Bronchial epithelial cell (primary cell): Measurements from ENCODE around the gene RAB11FIP4. TPM values are rescaled to one million over a fixed set of nuclear protein-coding genes. Genes with fewer than 3 reads are reported as not detected.

ENCODE experiments used
- DNase-seq: peaks from one replicate; pipeline ENCODE4 v3.0.0-alpha.2; 2010; ENCODE audit warnings: low read depth
- FAIRE-seq: peaks from 2 replicates; lab custom pipeline; 2011; peaks lifted over from hg19 to GRCh38; lab: Jason Lieb, UNC
- H3K27me3 ChIP-seq: 2 replicates; pipeline ENCODE4 v1.5.1; 2011; ENCODE audit warnings: low read length; ENCODE audit not compliant: control insufficient read depth, insufficient read depth
- H3K36me3 ChIP-seq: 2 replicates; pipeline ENCODE4 v1.5.1; 2011; ENCODE audit warnings: low read length; ENCODE audit not compliant: control insufficient read depth, insufficient read depth
- H3K4me3 ChIP-seq: 2 replicates; pipeline ENCODE4 v1.5.1; 2011; ENCODE audit warnings: mild to moderate bottlenecking, low read depth, low read length, control low read depth
- CTCF ChIP-seq: IDR thresholded peaks from 2 replicates; pipeline ENCODE4 v1.5.1; 2011; ENCODE audit warnings: mild to moderate bottlenecking, moderate library complexity, low read length, control low read depth, inconsistent platforms; ENCODE audit not compliant: insufficient read depth, severe bottlenecking
- total RNA-seq: library from RNA; depleted of rRNA; stranded (reverse); fragments of >200 nt; gene quantifications from 2 replicates; pipeline ENCODE4 v1.2.1, GENCODE V29; 2014

The RAB11FIP4 gene
- total RNA-seq, 1 donor from 2014 or later, result 17.6 TPM

GRCh38 chr17:31431098-31431851 is 39.8 kb downstream of the RAB11FIP4 start:
- DNase-seq (no peak), FAIRE-seq (no peak)
- Histone ChIP-seq H3K4me3 (no peak overlapping the region), H3K27me3 (peaks cover 2% of the 10 kb centered on the region), H3K36me3 (no peaks in the 10 kb centered on the region)
- no peak for TF ChIP-seq CTCF

- Histone ChIP-seq H3K36me3 (no peaks in the 10 kb centered on the region), H3K4me3 (no peak overlapping the region), H3K27me3 (peaks cover 2% of the 10 kb centered on the region)
- DNase-seq (no peak), FAIRE-seq (no peak)
- no peak for TF ChIP-seq CTCF
Measured at GRCh38 chr17:31431852-31432658, 40.6 kb downstream of the RAB11FIP4 start.

- Histone ChIP-seq H3K36me3 (no peaks in the 10 kb centered on the region), H3K27me3 (peaks cover 2% of the 10 kb centered on the region), H3K4me3 (no peak overlapping the region)
- FAIRE-seq (no peak), DNase-seq (no peak)
- no peak for TF ChIP-seq CTCF
Measured at GRCh38 chr17:31433091-31433790, 41.8 kb downstream of the RAB11FIP4 start.

GRCh38 chr17:31433811-31434726 is 42.6 kb downstream of the RAB11FIP4 start:
- Histone ChIP-seq H3K36me3 (no peaks in the 10 kb centered on the region), H3K27me3 (peaks cover 2% of the 10 kb centered on the region), H3K4me3 (no peak overlapping the region)
- FAIRE-seq, result no peak
- DNase-seq, result no peak
- no peak for TF ChIP-seq CTCF

GRCh38 chr17:31434727-31435050 is 43.2 kb downstream of the RAB11FIP4 start:
- Histone ChIP-seq H3K4me3 (no peak overlapping the region), H3K36me3 (no peaks in the 10 kb centered on the region), H3K27me3 (peaks cover 2% of the 10 kb centered on the region)
- FAIRE-seq (no peak), DNase-seq (no peak)
- TF ChIP-seq CTCF, result no peak
